DND-41 (cell line): ENCODE data around the gene TSNAXIP1.

Source experiments
- CTCF ChIP-seq: IDR thresholded peaks from 2 replicates; pipeline ENCODE4 v1.5.1; 2012; ENCODE audit warnings: borderline replicate concordance, low read length, moderate library complexity, mild to moderate bottlenecking; ENCODE audit not compliant: poor library complexity, severe bottlenecking; ENCODE audit errors: extremely low read depth
- EZH2 ChIP-seq: IDR thresholded peaks from 3 replicates; pipeline ENCODE4 v1.6.1; 2012; ENCODE audit warnings: borderline replicate concordance, low read depth, mild to moderate bottlenecking, moderate library complexity, low read length, inconsistent platforms; ENCODE audit not compliant: severe bottlenecking

- TF ChIP-seq CTCF (no peak), EZH2 (no peak)
Measured at GRCh38 chr16:67781565-67781921, 25.1 kb upstream of the TSNAXIP1 start.
